Islet of Langerhans (tissue), 1 donor: Measurements from ENCODE around the gene COA5.

ENCODE experiments used
- FAIRE-seq: peaks from one replicate; lab custom pipeline; 2011; peaks lifted over from hg19 to GRCh38; lab: Jason Lieb, UNC

COA5 gene

GRCh38 chr2:98551316-98551715 is 57.0 kb downstream of the COA5 start:
- no peak for FAIRE-seq

- no peak for FAIRE-seq
Observed at GRCh38 chr2:98550165-98550564, 58.1 kb downstream of the COA5 start.
